Esophagus squamous epithelium (tissue), 5 donors: ENCODE results near the gene SEBOX. TPM values are rescaled to one million over a fixed set of nuclear protein-coding genes. Genes with fewer than 3 reads are reported as not detected.

Experiments used
- DNase-seq: peaks from one replicate; lab custom pipeline; 2025; lab: John Stamatoyannopoulos, UW
- H3K27ac ChIP-seq, 4 donors: fragments of 200-600 bp; sonication (generic); one replicate each; pipeline ENCODE4 v1.5.1; 2016 to 2019; ENCODE audit warnings: mild to moderate bottlenecking in 1 of 4
- H3K27me3 ChIP-seq, 4 donors: fragments of 200-600 bp; sonication (generic); 1 replicate in 3 of 4; 2 replicates in 1 of 4; pipeline versions ENCODE4 v1.5.1 to v1.6.0; 2017 to 2021; ENCODE audit warnings: antibody characterized with exemption in 1 of 4
- H3K36me3 ChIP-seq, 3 donors: fragments of 200-600 bp; sonication (generic); one replicate each; pipeline ENCODE4 v1.5.1; 2016 to 2019
- H3K4me1 ChIP-seq, 3 donors: fragments of 200-600 bp; sonication (generic); one replicate each; pipeline ENCODE4 v1.5.1; 2017 to 2019
- H3K4me3 ChIP-seq, 4 donors: fragments of 200-600 bp; sonication (generic); 1 replicate in 3 of 4; 2 replicates in 1 of 4; pipeline ENCODE4 v1.5.1; 2016 to 2019; ENCODE audit warnings: mild to moderate bottlenecking in 2 of 4, moderate library complexity in 1 of 4
- H3K9me3 ChIP-seq, 3 donors: fragments of 200-600 bp; sonication (generic); one replicate each; pipeline ENCODE4 v1.5.1; 2016 to 2019
- CTCF ChIP-seq, 6 experiments: fragments of 450-650 bp in 4 of 6; fragments of 200-600 bp in 2 of 6; sonication (generic) in 2 of 6; IDR thresholded peaks; one replicate each; pipeline ENCODE4 v1.5.1; 2016 to 2019; ENCODE audit warnings: antibody characterized with exemption in 6 of 6, mild to moderate bottlenecking in 4 of 6, moderate library complexity in 4 of 6
- POLR2A ChIP-seq, 4 donors: fragments of 450-650 bp; IDR thresholded peaks; one replicate each; pipeline ENCODE4 v1.6.1; 2017; ENCODE audit warnings: antibody characterized with exemption in 4 of 4, mild to moderate bottlenecking in 4 of 4, moderate library complexity in 3 of 4
- WGBS, 2 donors: methylation state at CpG; one replicate each; pipeline ENCODE4 v1.1.5; 2018; 5-methylcytosine and 5-hydroxymethylcytosine counted together
- intact Hi-C: fragments of 100-400 bp; cut with DNase I; formaldehyde crosslinking; loops from one replicate; pipeline ENCODE4 v1.15.0; 2022
- total RNA-seq, 4 donors: library from RNA; depleted of rRNA; stranded (reverse); fragments of >200 nt; gene quantifications; one replicate each; pipeline ENCODE4 v1.1.0, GENCODE V29; 2016
- donor health status: DM: yes; HTN: yes; CAD: no.

The SEBOX gene
- total RNA-seq, 4 donors from 2014 or later: not detected

DNA sequence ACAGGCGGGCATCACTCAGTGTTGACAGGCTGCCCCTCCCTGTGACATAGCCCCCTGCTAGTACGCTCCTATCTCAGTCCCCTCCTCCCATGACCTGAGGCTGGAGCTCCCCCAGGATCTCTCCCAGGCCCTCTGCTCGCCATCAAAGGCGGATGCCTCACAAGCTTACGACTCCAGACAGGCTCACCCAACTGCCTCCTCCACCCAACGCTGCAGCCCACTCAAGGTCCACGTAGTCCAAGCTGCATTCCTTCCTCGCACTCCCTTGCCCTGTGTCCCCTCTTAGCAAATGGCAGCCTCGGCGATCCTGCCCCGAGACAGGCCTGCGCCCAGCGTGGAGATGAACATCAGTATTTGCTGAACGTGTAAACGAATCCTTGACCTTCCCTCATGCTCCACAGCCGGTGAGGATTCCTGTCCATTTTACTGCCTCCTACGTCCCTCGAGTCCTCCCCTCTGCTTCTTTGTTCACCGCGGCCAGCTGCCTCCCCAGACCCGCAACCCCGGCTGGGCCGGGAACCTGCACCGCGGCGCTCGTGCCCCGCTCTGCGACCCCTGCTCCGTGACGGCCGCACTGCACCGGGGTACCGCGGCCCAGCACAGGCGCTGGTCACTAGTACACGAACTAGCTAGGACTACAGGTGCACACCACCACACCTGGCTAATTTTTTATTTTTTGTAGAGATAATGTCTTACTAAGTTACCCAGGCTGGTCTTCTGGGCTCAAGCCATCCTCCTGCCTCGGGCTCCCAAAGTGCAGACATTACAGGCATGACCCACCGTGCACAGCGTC lies 46.8 kb downstream of the SEBOX start:
- no peak for DNase-seq
- intact Hi-C loops: no loop called here
- Histone ChIP-seq H3K27ac (peak overlapping the region in 1 of 4 donors; percentile 84), H3K9me3 (no peaks in the 10 kb centered on the region), H3K4me3 (peak overlapping the region; percentile 60 to 80 (median 68)), H3K4me1 (peaks cover 8 to 28% (median 15%) of the 10 kb centered on the region in 3 donors), H3K36me3 (no peaks in the 10 kb centered on the region), H3K27me3 (no peaks in the 10 kb centered on the region)
- WGBS, 2 donors: 28 to 35% methylated on average over 20 to 24 of the region's 40 CpGs
- TF ChIP-seq POLR2A (IDR thresholded peaks at IDR 0.05) (no peak), CTCF (IDR thresholded peaks at IDR 0.05) (no peak)

GRCh38 chr17:28317099-28317965 lies 47.7 kb downstream of the SEBOX start:
- no peak for TF ChIP-seq POLR2A (IDR thresholded peaks at IDR 0.05)
- TF ChIP-seq CTCF (IDR thresholded peaks at IDR 0.05): no peak
- no peaks in the 10 kb centered on the region for H3K9me3 ChIP-seq
- H3K36me3 ChIP-seq: no peaks in the 10 kb centered on the region
- no peak overlapping the region for H3K4me3 ChIP-seq
- H3K4me1 ChIP-seq: peaks cover 8 to 28% (median 15%) of the 10 kb centered on the region in 3 donors
- DNase-seq: no peak
- intact Hi-C loops: no loop called here
- no peak overlapping the region for H3K27ac ChIP-seq
- whole genome bisulfite sequencing, 2 donors: 82 to 83% methylated on average over 18 to 21 of the region's 21 CpGs
- H3K27me3 ChIP-seq: no peaks in the 10 kb centered on the region

DNA sequence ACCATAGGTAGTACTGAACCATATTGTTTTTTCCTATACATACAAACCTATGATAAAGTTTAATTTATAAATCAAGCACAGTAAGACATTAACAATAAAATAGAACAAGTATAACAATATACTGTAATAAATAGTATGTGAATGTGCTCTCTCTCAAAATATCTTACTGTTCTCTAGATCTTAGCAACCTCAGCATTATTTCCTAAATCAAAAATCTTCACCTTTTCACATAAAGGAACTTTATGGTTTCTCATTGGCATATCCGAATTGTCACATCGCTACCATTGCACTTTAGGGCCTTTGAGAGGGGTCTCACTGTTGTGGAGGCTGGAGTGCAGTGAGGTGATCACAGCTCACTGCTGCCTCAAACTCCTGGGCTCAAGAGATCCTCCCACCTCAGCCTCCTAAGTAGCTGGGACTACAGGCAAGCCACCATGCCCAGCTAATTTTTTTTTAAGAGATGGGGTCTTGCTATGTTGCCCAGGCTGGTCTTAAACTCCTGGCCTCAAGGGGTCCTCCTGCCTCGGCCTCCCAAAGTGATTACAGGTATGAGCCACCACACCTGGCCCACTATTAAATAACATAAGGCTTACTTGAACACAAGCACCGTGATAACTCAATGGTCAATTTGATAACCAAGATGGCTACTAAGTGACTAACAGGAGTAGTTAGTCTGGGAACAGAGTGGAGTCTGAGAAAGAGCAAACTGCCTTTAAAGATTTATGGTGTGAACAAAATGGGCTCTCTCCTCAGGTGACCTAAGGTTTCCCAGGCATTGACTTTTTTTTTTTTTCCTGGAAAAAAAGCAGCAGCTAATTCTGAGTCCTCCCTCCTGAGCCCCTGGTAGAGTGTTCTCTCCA lies 48.9 kb downstream of the SEBOX start:
- peaks cover 8 to 28% (median 15%) of the 10 kb centered on the region in 3 donors for H3K4me1 ChIP-seq
- intact Hi-C loops: no loop called here
- H3K27me3 ChIP-seq: no peaks in the 10 kb centered on the region
- H3K36me3 ChIP-seq: no peaks in the 10 kb centered on the region
- DNase-seq: no peak
- no peak overlapping the region for H3K27ac ChIP-seq
- H3K9me3 ChIP-seq: no peaks in the 10 kb centered on the region
- H3K4me3 ChIP-seq: no peak overlapping the region
- 89 to 90% methylated on average over 3 to 4 of the region's 4 CpGs for WGBS, 2 donors
- TF ChIP-seq POLR2A (IDR thresholded peaks at IDR 0.05) (no peak), CTCF (IDR thresholded peaks at IDR 0.05) (no peak)

- 74 to 100% methylated on average over 2 of the region's 2 CpGs for WGBS, 2 donors
- intact Hi-C loops: no loop called here
- H3K4me1 ChIP-seq: peaks cover 8 to 13% (median 8%) of the 10 kb centered on the region in 3 donors
- no peaks in the 10 kb centered on the region for H3K9me3 ChIP-seq
- no peak overlapping the region for H3K27ac ChIP-seq
- no peak for DNase-seq
- TF ChIP-seq POLR2A (IDR thresholded peaks at IDR 0.05) (no peak), CTCF (IDR thresholded peaks at IDR 0.05) (no peak)
- no peak overlapping the region for H3K4me3 ChIP-seq
- H3K36me3 ChIP-seq: no peaks in the 10 kb centered on the region
- no peaks in the 10 kb centered on the region for H3K27me3 ChIP-seq
Observed at GRCh38 chr17:28313841-28314240, 51.2 kb downstream of the SEBOX start.

Other genes starting within 250 kb of the SEBOX start
- 10 to 100 TPM in 3 of 4 donors, 1 to 10 TPM in 1; 6.8 to 16.4 (median 13.0) TPM for gene TMEM97, start 46.0 kb downstream of the SEBOX start, total RNA-seq
- gene IFT20, start 29.7 kb downstream of the SEBOX start, total RNA-seq: 10 to 100 TPM in 3 of 4 donors, 1 to 10 TPM in 1; 8.5 to 31.5 (median 17.1) TPM
- gene TNFAIP1, start 29.4 kb downstream of the SEBOX start, total RNA-seq: 10 to 100 TPM; 24.6 to 38.5 (median 30.4) TPM
- 100 to 1,000 TPM in 1 of 4 donors, 10 to 100 TPM in 3; 66.8 to 102 (median 90.9) TPM for gene POLDIP2, start 7.7 kb downstream of the SEBOX start, total RNA-seq
- under 1 TPM in 1 of 4 donors, not detected in 3; 0.19 TPM for gene VTN, start 5.1 kb upstream of the SEBOX start, total RNA-seq
- gene SARM1, start 6.5 kb upstream of the SEBOX start, total RNA-seq: 1 to 10 TPM; 1.1 to 7.2 (median 2.5) TPM
- 1 to 10 TPM in 2 of 4 donors, under 1 TPM in 2; 0.83 to 4.0 (median 1.6) TPM for gene SLC46A1, start 41.0 kb upstream of the SEBOX start, total RNA-seq
- gene SLC13A2, start 108.4 kb upstream of the SEBOX start, total RNA-seq: not detected
- gene FOXN1, start 141.1 kb upstream of the SEBOX start, total RNA-seq: 10 to 100 TPM; 10.5 to 17.0 (median 14.8) TPM
- 10 to 100 TPM; 17.4 to 25.3 (median 21.1) TPM for gene UNC119, start 187.4 kb upstream of the SEBOX start, total RNA-seq
- 10 to 100 TPM; 31.7 to 66.7 (median 42.5) TPM for gene PIGS, start 206.3 kb upstream of the SEBOX start, total RNA-seq
- 10 to 100 TPM; 27.0 to 57.0 (median 44.3) TPM for gene ALDOC, start 211.7 kb upstream of the SEBOX start, total RNA-seq
- 10 to 100 TPM; 10.0 to 28.3 (median 16.2) TPM for gene SPAG5, start 233.8 kb upstream of the SEBOX start, total RNA-seq
- gene RSKR, start 249.0 kb upstream of the SEBOX start, total RNA-seq: 1 to 10 TPM; 3.1 to 9.9 (median 7.7) TPM